GM12878 (cell line): ENCODE results near the gene C1QTNF8. TPM values are rescaled to one million over a fixed set of nuclear protein-coding genes. Genes with fewer than 3 reads are reported as not detected.

Experiments
- ATAC-seq: fragments of 200-7000 bp; cut with Tn5 transposase; 3 replicates; pipeline ENCODE4 v1.9.1; 2020; ENCODE audit warnings: mild to moderate bottlenecking, moderate library complexity
- BruUV-seq: library from RNA; stranded (reverse); fragments of 400-500 nt; replicated peaks from 2 replicates; lab custom pipeline; 2021; lab: Mats Ljungman, UMichigan
- CTCF ChIA-PET: fragments of 300-600 bp; sonication (Branson Sonifier 250); formaldehyde crosslinking; extraction: SDS; loops from one replicate; lab custom pipeline; 2021; ENCODE audit warnings: inconsistent platforms; lab: Yijun Ruan, JAX
- POLR2A ChIA-PET: fragments of 350-600 bp; formaldehyde crosslinking; extraction: SDS; loops from one replicate; lab custom pipeline; 2021; ENCODE audit warnings: inconsistent platforms; lab: Charles Lee
- RAD21 ChIA-PET: fragments of 300-600 bp; sonication (Branson Sonifier 250); formaldehyde crosslinking; loops from one replicate; lab custom pipeline; 2023; ENCODE audit warnings: antibody characterized with exemption; ENCODE audit not compliant: unreplicated experiment; lab: Charles Lee
- SMC1A ChIA-PET: fragments of 300-600 bp; sonication (Branson Sonifier 250); formaldehyde crosslinking; loops from one replicate; lab custom pipeline; 2023; ENCODE audit not compliant: unreplicated experiment, uncharacterized antibody; lab: Charles Lee
- DNase-seq: peaks from one replicate; pipeline ENCODE4 v3.0.0-alpha.2; 2011; ENCODE audit warnings: low read depth, low spot score
- FAIRE-seq: peaks from 3 replicates; lab custom pipeline; 2011; peaks lifted over from hg19 to GRCh38; lab: Jason Lieb, UNC
- H2AFZ ChIP-seq: 2 replicates; pipeline ENCODE4 v1.6.0; 2011; ENCODE audit warnings: low read depth, low read length, control low read depth; ENCODE audit not compliant: control insufficient read depth
- H3K27ac ChIP-seq: 2 replicates; pipeline ENCODE4 v1.5.1; 2011; ENCODE audit warnings: control low read depth; ENCODE audit not compliant: control insufficient read depth, insufficient read depth
- H3K27me3 ChIP-seq, 2 experiments: replicated peaks in 1 of 2; 2 replicates each; pipeline versions ENCODE4 v1.6.0 to v1.6.1; 2011; ENCODE audit warnings: low read length in 1 of 2; ENCODE audit not compliant: control insufficient read depth in 2 of 2, insufficient read depth in 2 of 2
- H3K36me3 ChIP-seq, 2 experiments: 2 replicates each; pipeline ENCODE4 v1.5.1; 2011; ENCODE audit warnings: low read length in 1 of 2; ENCODE audit not compliant: control insufficient read depth in 2 of 2, insufficient read depth in 2 of 2
- H3K4me1 ChIP-seq: 2 replicates; pipeline ENCODE4 v1.6.1; 2011; ENCODE audit warnings: mild to moderate bottlenecking, low read length, moderate library complexity, mixed read lengths; ENCODE audit not compliant: control insufficient read depth, insufficient read depth
- H3K4me2 ChIP-seq: 2 replicates; pipeline ENCODE4 v1.6.0; 2011; ENCODE audit warnings: control low read depth; ENCODE audit not compliant: control insufficient read depth, insufficient read depth
- H3K4me3 ChIP-seq: fragments of 200-600 bp; sonication (generic); 2 replicates; pipeline ENCODE4 v1.5.1; 2016
- H3K79me2 ChIP-seq: 2 replicates; pipeline ENCODE4 v1.6.0; 2011; ENCODE audit warnings: low read length; ENCODE audit not compliant: control insufficient read depth, insufficient read depth
- H3K9ac ChIP-seq: 2 replicates; pipeline ENCODE4 v1.8.0; 2011; ENCODE audit warnings: low read length, control low read depth, mixed read lengths; ENCODE audit not compliant: control insufficient read depth, insufficient read depth
- H3K9me3 ChIP-seq: replicated peaks from 3 replicates; pipeline ENCODE4 v1.5.1; 2011; ENCODE audit warnings: mild to moderate bottlenecking, low read length; ENCODE audit not compliant: control insufficient read depth, insufficient read depth
- H4K20me1 ChIP-seq: 2 replicates; pipeline ENCODE4 v1.6.0; 2011; ENCODE audit not compliant: control insufficient read depth, insufficient read depth
- BACH1 ChIP-seq: fragments of 450-650 bp; IDR thresholded peaks from 2 replicates; pipeline ENCODE4 v1.6.1; 2017; ENCODE audit warnings: mild to moderate bottlenecking, borderline replicate concordance
- BMI1 ChIP-seq: fragments of 450-650 bp; IDR thresholded peaks from 2 replicates; pipeline ENCODE4 v1.6.1; 2016; ENCODE audit warnings: mild to moderate bottlenecking, moderate library complexity, borderline replicate concordance
- EED ChIP-seq: sonication (generic); IDR thresholded peaks from 2 replicates; pipeline ENCODE4 v1.6.1; 2016; ENCODE audit warnings: antibody characterized with exemption, low read depth
- NFIC ChIP-seq: IDR thresholded peaks from 2 replicates; pipeline ENCODE4 v1.6.1; 2012; ENCODE audit warnings: low read depth, mild to moderate bottlenecking, inconsistent platforms, low read length, moderate library complexity
- POLR2A ChIP-seq: IDR thresholded peaks from 2 replicates; pipeline ENCODE4 v1.6.1; 2011; ENCODE audit warnings: low read depth, mild to moderate bottlenecking, low read length
- POLR2AphosphoS2 ChIP-seq: IDR thresholded peaks from 2 replicates; pipeline ENCODE4 v1.6.1; 2011; ENCODE audit warnings: low read depth, mild to moderate bottlenecking, low read length, improper control_type of control experiment, moderate library complexity
- SP1 ChIP-seq: IDR thresholded peaks from one replicate; pipeline ENCODE4 v1.6.1; 2011; ENCODE audit warnings: low read depth, low read length
- ZZZ3 ChIP-seq: IDR thresholded peaks from 2 replicates; pipeline ENCODE4 v1.6.1; 2011; ENCODE audit warnings: low read depth; ENCODE audit not compliant: control insufficient read depth, insufficient read length
- WGBS: methylation state at CpG from one replicate; pipeline ENCODE4 v1.1.6; 2016; ENCODE audit warnings: low lambda C conversion rate; ENCODE audit not compliant: insufficient replicate concordance, insufficient coverage; ENCODE audit errors: missing lambda C conversion rate; 5-methylcytosine and 5-hydroxymethylcytosine counted together
- in situ Hi-C: fragments of 300-500 bp; cut with MboI; formaldehyde crosslinking; loops from 9 replicates; pipeline ENCODE4 v1.14.3; 2018; ENCODE audit warnings: mixed read lengths
- intact Hi-C: fragments of 100-400 bp; cut with micrococcal nuclease; formaldehyde crosslinking; loops from one replicate; pipeline ENCODE4 v1.14.2; 2022; ENCODE audit not compliant: unreplicated experiment
- polyA plus RNA-seq, 11 experiments: library from polyadenylated mRNA; depleted of rRNA in 4 of 11; unstranded in 6 of 11; stranded (reverse) in 5 of 11; fragments of >200 nt; fragmentation: Nextera tagmentation in 4 of 11; fragmentation: Illumina TruSeq in 1 of 11; extraction: Ambion mirVana in 4 of 11; extraction: Trizol in 1 of 11; gene quantifications; 1 replicate in 1 of 11; 2 replicates in 10 of 11; pipeline versions ENCODE4 v1.2.1 to v1.2.3, GENCODE V29; 2011 to 2016; ENCODE audit warnings: inconsistent platforms in 2 of 11, missing spikeins in 2 of 11, low read depth in 1 of 11
- total RNA-seq, 4 experiments: library from RNA; depleted of rRNA in 3 of 4; stranded (reverse); fragments of >200 nt in 3 of 4; fragmentation: Illumina TruSeq in 1 of 4; extraction: Trizol in 1 of 4; gene quantifications; 2 replicates each; pipeline versions ENCODE4 v1.2.1 to v1.2.3, GENCODE V29; 2013 to 2021

C1QTNF8 gene
- total and polyA plus RNA-seq, 10 of the 15 experiments (the other 5 are each of a cell fraction or from before 2014, with no cell fraction given): not detected

DNA sequence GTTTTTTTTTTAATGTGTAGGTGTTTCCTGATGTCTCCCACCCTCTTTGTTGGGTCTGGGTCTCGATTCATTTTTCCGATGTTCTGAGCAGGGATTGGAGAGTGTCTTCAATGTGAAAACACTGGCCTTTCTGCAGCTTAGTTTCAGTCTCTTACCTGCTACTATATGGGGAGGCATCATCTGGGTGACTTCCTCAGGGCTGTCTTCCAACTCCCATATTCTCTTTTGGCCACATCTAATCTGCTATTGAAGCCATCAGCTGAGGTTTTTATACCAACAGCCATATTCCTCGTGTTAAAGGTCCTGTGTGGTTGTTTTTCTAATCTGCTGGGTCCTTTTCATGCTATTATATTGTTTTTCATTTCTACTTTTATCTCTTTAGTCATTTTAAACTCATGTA, 36.7 kb downstream of the C1QTNF8 start:
- Histone ChIP-seq H4K20me1 (no peaks in the 10 kb centered on the region), H3K9ac (no peak overlapping the region), H3K27ac (no peak overlapping the region), H3K27me3 (no peaks in the 10 kb centered on the region), H3K79me2 (no peaks in the 10 kb centered on the region), H3K9me3 (peaks cover 2% of the 10 kb centered on the region; the same call in 1 of the 3 replicates), H3K4me1 (no peaks in the 10 kb centered on the region), H3K36me3 (no peaks in the 10 kb centered on the region), H2AFZ (no peak overlapping the region), H3K4me3 (no peak overlapping the region), H3K4me2 (no peak overlapping the region)
- intact Hi-C loops: no loop called here
- RAD21 ChIA-PET: no interaction called here
- POLR2A ChIA-PET: no interaction called here
- TF ChIP-seq NFIC (no peak), ZZZ3 (no peak), EED (no peak), SP1 (no peak)
- no TSS peak for BruUV-seq
- FAIRE-seq (no peak), DNase-seq (no peak), ATAC-seq (no peak)
- CTCF ChIA-PET: no interaction called here
- SMC1A ChIA-PET: no interaction called here
- in situ Hi-C loops: no loop called here
- 28% methylated on average over 3 of the region's 3 CpGs for WGBS

- intact Hi-C loops: no loop called here
- ChIA-PET RAD21 (no interaction called here), POLR2A (no interaction called here), CTCF (interaction anchor here (0.7 kb wide), 1 partner anchor 346 kb away, joined by 3 read pairs; no protein-coding TSS in a partner anchor), SMC1A (no interaction called here)
- in situ Hi-C loops: no loop called here
- H3K36me3 ChIP-seq: no peaks in the 10 kb centered on the region
- no peak for DNase-seq
- WGBS: 61% methylated on average over 10 of the region's 14 CpGs
- H3K79me2 ChIP-seq: no peaks in the 10 kb centered on the region
- H3K27me3 ChIP-seq: no peaks in the 10 kb centered on the region
- FAIRE-seq: no peak
- no peak overlapping the region for H3K4me2 ChIP-seq
- no TSS peak for BruUV-seq
- TF ChIP-seq POLR2AphosphoS2 (no peak), BACH1 (no peak), BMI1 (no peak), POLR2A (no peak)
- H3K4me1 ChIP-seq: no peaks in the 10 kb centered on the region
- no peak overlapping the region for H3K27ac ChIP-seq
- H4K20me1 ChIP-seq: no peaks in the 10 kb centered on the region
- no peak overlapping the region for H3K9ac ChIP-seq
- no peak overlapping the region for H2AFZ ChIP-seq
- peaks cover 2% of the 10 kb centered on the region; the same call in 1 of the 3 replicates for H3K9me3 ChIP-seq
- no peak for ATAC-seq
- H3K4me3 ChIP-seq: no peak overlapping the region
Measured at GRCh38 chr16:1058216-1058615, 37.8 kb downstream of the C1QTNF8 start.
